PC-3 (cell line): ENCODE data around the gene SIDT1. TPM values are rescaled to one million over a fixed set of nuclear protein-coding genes. Genes with fewer than 3 reads are reported as not detected.

Source experiments
- ATAC-seq: fragments of 200-7000 bp; cut with Tn5 transposase; 2 replicates; pipeline ENCODE4 v1.9.1; 2020; ENCODE audit warnings: mild to moderate bottlenecking, moderate library complexity
- BruUV-seq: library from RNA; stranded (reverse); fragments of 400-500 nt; replicated peaks from 2 replicates; lab custom pipeline; 2021; lab: Mats Ljungman, UMichigan
- CTCF ChIA-PET: fragments of 300-600 bp; sonication (Branson Sonifier 250); formaldehyde crosslinking; loops from one replicate; lab custom pipeline; 2022; ENCODE audit warnings: antibody characterized with exemption; lab: Charles Lee
- POLR2A ChIA-PET: fragments of 300-600 bp; sonication (Branson Sonifier 250); formaldehyde crosslinking; loops from one replicate; lab custom pipeline; 2022; ENCODE audit warnings: antibody characterized with exemption; ENCODE audit not compliant: unreplicated experiment; lab: Charles Lee
- DNase-seq: peaks from one replicate; pipeline ENCODE4 v3.0.0-alpha.2; 2015
- H2AFZ ChIP-seq: fragments of 300-600 bp; sonication (generic); 2 replicates; pipeline ENCODE4 v1.6.0; 2016; ENCODE audit warnings: antibody characterized with exemption, low read length
- H3F3A ChIP-seq: fragments of 300-600 bp; sonication (generic); one replicate; pipeline ENCODE4 v1.6.0; 2017; ENCODE audit warnings: antibody characterized with exemption, low read length, control low read depth, mild to moderate bottlenecking; ENCODE audit not compliant: unreplicated experiment
- H3K27ac ChIP-seq: fragments of 300-600 bp; sonication (generic); 2 replicates; pipeline ENCODE4 v1.5.1; 2016; ENCODE audit warnings: mild to moderate bottlenecking, low read length
- H3K27me3 ChIP-seq: fragments of 300-600 bp; sonication (generic); 2 replicates; pipeline ENCODE4 v1.6.1; 2016; ENCODE audit warnings: low read length, mixed read lengths
- H3K36me3 ChIP-seq: fragments of 300-600 bp; sonication (generic); 2 replicates; pipeline ENCODE4 v1.6.1; 2016; ENCODE audit warnings: low read depth, mixed run types, low read length, mixed read lengths
- H3K4me1 ChIP-seq: fragments of 300-600 bp; sonication (generic); 2 replicates; pipeline ENCODE4 v1.5.1; 2016; ENCODE audit warnings: low read length; ENCODE audit not compliant: insufficient read depth
- H3K4me2 ChIP-seq: fragments of 300-600 bp; sonication (generic); 2 replicates; pipeline ENCODE4 v1.6.0; 2016; ENCODE audit warnings: low read length
- H3K4me3 ChIP-seq: fragments of 300-600 bp; sonication (generic); 2 replicates; pipeline ENCODE4 v1.5.1; 2016; ENCODE audit warnings: mild to moderate bottlenecking, low read length, mixed read lengths
- H3K79me2 ChIP-seq: fragments of 300-600 bp; sonication (generic); 2 replicates; pipeline ENCODE4 v1.6.1; 2017; ENCODE audit warnings: low read length, mixed read lengths
- H3K9ac ChIP-seq: fragments of 300-600 bp; sonication (generic); 2 replicates; pipeline ENCODE4 v1.6.0; 2016; ENCODE audit warnings: mild to moderate bottlenecking, low read length
- H3K9me2 ChIP-seq: fragments of 300-600 bp; sonication (generic); replicated peaks from 2 replicates; pipeline ENCODE4 v1.6.1; 2016; ENCODE audit warnings: mixed run types, low read length, mixed read lengths
- H3K9me3 ChIP-seq: fragments of 300-600 bp; sonication (generic); 2 replicates; pipeline ENCODE4 v1.6.1; 2016; ENCODE audit warnings: low read length, mixed read lengths
- H4K20me1 ChIP-seq: fragments of 300-600 bp; sonication (generic); 2 replicates; pipeline ENCODE4 v1.6.1; 2016; ENCODE audit warnings: low read length, mixed read lengths
- CTCF ChIP-seq: fragments of 300-600 bp; sonication (generic); conservative IDR thresholded peaks from 2 replicates; pipeline ENCODE4 v1.5.1; 2017; ENCODE audit warnings: antibody characterized with exemption, low read depth, mild to moderate bottlenecking, low read length
- EZH2 ChIP-seq: fragments of 300-600 bp; sonication (generic); IDR thresholded peaks from one replicate; pipeline ENCODE4 v1.6.1; 2017; ENCODE audit warnings: antibody characterized with exemption, mild to moderate bottlenecking, low read length; ENCODE audit not compliant: unreplicated experiment
- EZH2phosphoT487 ChIP-seq: fragments of 300-600 bp; sonication (generic); IDR thresholded peaks from 2 replicates; pipeline ENCODE4 v1.6.1; 2018; ENCODE audit warnings: mild to moderate bottlenecking, antibody characterized with exemption, low read length, borderline replicate concordance
- intact Hi-C: fragments of 100-400 bp; cut with micrococcal nuclease; formaldehyde crosslinking; loops from 2 replicates; pipeline ENCODE4 v1.9.0; 2023
- total RNA-seq: library from RNA; depleted of rRNA; stranded (reverse); fragments of >200 nt; gene quantifications from 2 replicates; pipeline ENCODE4 v1.2.3, GENCODE V29; 2014

The SIDT1 gene
- total RNA-seq, 1 experiment from 2014 or later: 14.1 TPM

GRCh38 chr3:113662824-113663223 lies 130.5 kb downstream of the SIDT1 start:
- no peak overlapping the region for H2AFZ ChIP-seq
- no peaks in the 10 kb centered on the region for H3K79me2 ChIP-seq
- no peaks in the 10 kb centered on the region for H3F3A ChIP-seq
- intact Hi-C loops: no loop called here
- no peaks in the 10 kb centered on the region for H3K27me3 ChIP-seq
- peaks cover 3% of the 10 kb centered on the region; the same call in 1 of the 2 replicates for H3K36me3 ChIP-seq
- H3K4me2 ChIP-seq: no peak overlapping the region
- DNase-seq: no peak
- H3K4me1 ChIP-seq: 0 out of 2 replicates have a peak, but pooled peaks cover under 1% of the 10 kb centered on the region
- no peak overlapping the region for H3K27ac ChIP-seq
- TF ChIP-seq EZH2 (no peak), EZH2phosphoT487 (no peak), CTCF (no peak)
- no peaks in the 10 kb centered on the region for H4K20me1 ChIP-seq
- no peaks in the 10 kb centered on the region for H3K9me3 ChIP-seq
- no peak overlapping the region for H3K9ac ChIP-seq
- no TSS peak for BruUV-seq
- POLR2A ChIA-PET: no interaction called here
- CTCF ChIA-PET: no interaction called here
- H3K9me2 ChIP-seq: no peaks in the 10 kb centered on the region
- no peak overlapping the region for H3K4me3 ChIP-seq
- ATAC-seq: no peak

- Histone ChIP-seq H3K4me1 (0 out of 2 replicates have a peak, but pooled peaks cover 5% of the 10 kb centered on the region), H4K20me1 (no peaks in the 10 kb centered on the region), H3K9me3 (no peaks in the 10 kb centered on the region), H3K36me3 (peaks cover 3% of the 10 kb centered on the region; the same call in 1 of the 2 replicates), H3K27me3 (no peaks in the 10 kb centered on the region), H3K9ac (no peak overlapping the region), H3K4me2 (no peak overlapping the region), H3K4me3 (no peak overlapping the region), H3K79me2 (no peaks in the 10 kb centered on the region), H2AFZ (no peak overlapping the region), H3K9me2 (no peaks in the 10 kb centered on the region), H3F3A (no peaks in the 10 kb centered on the region), H3K27ac (no peak overlapping the region)
- intact Hi-C loops: no loop called here
- CTCF ChIA-PET: no interaction called here
- POLR2A ChIA-PET: no interaction called here
- no peak for TF ChIP-seq EZH2
- no peak for TF ChIP-seq EZH2phosphoT487
- no peak for TF ChIP-seq CTCF
- DNase-seq: no peak
- BruUV-seq: no TSS peak
- no peak for ATAC-seq
Observed at GRCh38 chr3:113663324-113663750, 131.0 kb downstream of the SIDT1 start.

GRCh38 chr3:113663761-113664160 lies 131.4 kb downstream of the SIDT1 start:
- peaks cover 3% of the 10 kb centered on the region; the same call in 1 of the 2 replicates for H3K36me3 ChIP-seq
- POLR2A ChIA-PET: no interaction called here
- no peak overlapping the region for H3K4me2 ChIP-seq

More at GRCh38 chr3:113663761-113664160, 131.4 kb downstream of the SIDT1 start:
- Histone ChIP-seq H2AFZ (no peak overlapping the region), H4K20me1 (no peaks in the 10 kb centered on the region), H3K79me2 (no peaks in the 10 kb centered on the region), H3F3A (no peaks in the 10 kb centered on the region), H3K9me3 (no peaks in the 10 kb centered on the region), H3K4me1 (0 out of 2 replicates have a peak, but pooled peaks cover 5% of the 10 kb centered on the region), H3K27ac (no peak overlapping the region), H3K9ac (no peak overlapping the region), H3K9me2 (no peaks in the 10 kb centered on the region), H3K27me3 (no peaks in the 10 kb centered on the region), H3K4me3 (no peak overlapping the region)
- CTCF ChIA-PET: no interaction called here
- no peak for DNase-seq
- TF ChIP-seq CTCF (no peak), EZH2phosphoT487 (no peak), EZH2 (no peak)
- BruUV-seq: no TSS peak
- no peak for ATAC-seq
- intact Hi-C loops: no loop called here
